ENCODE data around the gene GTF3C5.

GTF3C5 gene

DNA sequence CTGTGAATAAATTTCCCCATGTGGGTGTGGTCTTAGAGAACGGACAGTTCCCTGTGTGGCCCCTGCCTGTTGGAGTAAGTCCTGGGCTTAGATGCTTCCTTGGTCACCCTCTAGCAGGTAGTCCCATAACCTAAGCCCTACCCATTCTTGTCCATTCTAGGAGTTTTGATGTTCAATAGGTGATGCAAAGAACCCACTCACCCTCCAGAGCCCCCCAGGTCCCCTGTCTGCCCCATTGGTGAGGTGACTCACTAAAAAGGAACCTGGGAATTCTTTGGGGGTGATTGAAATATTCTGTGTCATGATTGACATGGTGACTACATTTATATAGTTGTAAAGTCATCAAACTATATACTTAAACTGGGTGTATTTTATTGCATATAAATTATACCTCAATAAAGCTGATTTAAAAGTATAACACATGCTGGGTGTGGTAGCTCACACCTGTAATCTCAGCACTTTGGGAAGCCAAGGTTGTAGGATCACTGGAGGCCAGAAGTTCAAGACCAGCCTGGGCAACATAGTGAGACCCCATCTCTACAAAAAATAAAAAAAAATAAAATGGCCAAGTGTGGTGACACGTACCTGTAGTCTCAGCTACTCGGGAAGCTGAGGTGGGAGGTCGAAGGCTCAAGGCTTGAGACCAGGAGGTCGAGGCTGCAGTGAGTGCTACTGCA is 20.8 kb upstream of the GTF3C5 start:
- Histone ChIP-seq H3K9me3 (peaks cover 0 to 14% (median 7%) of the 10 kb centered on the region in 3 donors), H3K36me3 (no peaks in the 10 kb centered on the region), H3K27ac (no peak overlapping the region), H3K4me3 (no peak overlapping the region), H3K4me1 (no peaks in the 10 kb centered on the region), H3K27me3 (peaks cover 0 to 28% of the 10 kb centered on the region in 2 donors)
- TF ChIP-seq, protein P1, sequence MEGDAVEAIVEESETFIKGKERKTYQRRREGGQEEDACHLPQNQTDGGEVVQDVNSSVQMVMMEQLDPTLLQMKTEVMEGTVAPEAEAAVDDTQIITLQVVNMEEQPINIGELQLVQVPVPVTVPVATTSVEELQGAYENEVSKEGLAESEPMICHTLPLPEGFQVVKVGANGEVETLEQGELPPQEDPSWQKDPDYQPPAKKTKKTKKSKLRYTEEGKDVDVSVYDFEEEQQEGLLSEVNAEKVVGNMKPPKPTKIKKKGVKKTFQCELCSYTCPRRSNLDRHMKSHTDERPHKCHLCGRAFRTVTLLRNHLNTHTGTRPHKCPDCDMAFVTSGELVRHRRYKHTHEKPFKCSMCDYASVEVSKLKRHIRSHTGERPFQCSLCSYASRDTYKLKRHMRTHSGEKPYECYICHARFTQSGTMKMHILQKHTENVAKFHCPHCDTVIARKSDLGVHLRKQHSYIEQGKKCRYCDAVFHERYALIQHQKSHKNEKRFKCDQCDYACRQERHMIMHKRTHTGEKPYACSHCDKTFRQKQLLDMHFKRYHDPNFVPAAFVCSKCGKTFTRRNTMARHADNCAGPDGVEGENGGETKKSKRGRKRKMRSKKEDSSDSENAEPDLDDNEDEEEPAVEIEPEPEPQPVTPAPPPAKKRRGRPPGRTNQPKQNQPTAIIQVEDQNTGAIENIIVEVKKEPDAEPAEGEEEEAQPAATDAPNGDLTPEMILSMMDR (IDR thresholded peaks at IDR 0.05) = no peak
- no peak for DNase-seq
- intact Hi-C loops (cut with DNase I; ENCODE audit: low total_unique reads) = no loop called here

GRCh38 chr9:133014696-133015095 is 16.1 kb upstream of the GTF3C5 start:
- intact Hi-C loops (cut with DNase I; ENCODE audit: low total_unique reads) = no loop called here
- H3K9me3 ChIP-seq = peaks cover 0 to 29% (median 7%) of the 10 kb centered on the region in 3 donors
- H3K36me3 ChIP-seq = no peaks in the 10 kb centered on the region
- H3K27ac ChIP-seq = no peak overlapping the region
- TF ChIP-seq, protein P1 (IDR thresholded peaks at IDR 0.05) = no peak
- peak in 1 of 2 donors; percentile 4 for DNase-seq
- H3K4me3 ChIP-seq = no peak overlapping the region
- H3K4me1 ChIP-seq = no peaks in the 10 kb centered on the region
- H3K27me3 ChIP-seq = peaks cover 0 to 7% of the 10 kb centered on the region in 2 donors

- TF ChIP-seq, protein P1 (IDR thresholded peaks at IDR 0.05) = no peak
- intact Hi-C loops (cut with DNase I; ENCODE audit: low total_unique reads) = loop anchor here (10.0 kb wide), 1 partner anchor 311 kb away; the partner anchor contains the start of gene SURF6
- DNase-seq = peak in 1 of 2 donors; percentile 28
- Histone ChIP-seq H3K4me1 (peaks cover 0 to 6% (median 0%) of the 10 kb centered on the region in 4 donors), H3K27ac (no peak overlapping the region), H3K9me3 (no peaks in the 10 kb centered on the region), H3K27me3 (peaks cover 0 to 3% of the 10 kb centered on the region in 2 donors), H3K36me3 (no peaks in the 10 kb centered on the region), H3K4me3 (no peak overlapping the region)
Measured at GRCh38 chr9:133023117-133023890, 7.5 kb upstream of the GTF3C5 start.

- H3K36me3 ChIP-seq = no peaks in the 10 kb centered on the region
- no peaks in the 10 kb centered on the region for H3K9me3 ChIP-seq
- no peak overlapping the region for H3K27ac ChIP-seq
- TF ChIP-seq, protein P1 (IDR thresholded peaks at IDR 0.05) = no peak
- H3K4me1 ChIP-seq = peaks cover 0 to 25% (median 12%) of the 10 kb centered on the region in 4 donors
- intact Hi-C loops (cut with DNase I; ENCODE audit: low total_unique reads) = loop anchor here (5.0 to 10.0 kb wide), 2 partner anchors 121 to 308 kb away; partner anchors contain the start of gene SURF6
- H3K4me3 ChIP-seq = no peak overlapping the region
- peaks cover 0 to 3% of the 10 kb centered on the region in 2 donors for H3K27me3 ChIP-seq
- DNase-seq = no peak
Measured at GRCh38 chr9:133026426-133026825, 4.4 kb upstream of the GTF3C5 start.

GRCh38 chr9:133027134-133027533 is 3.7 kb upstream of the GTF3C5 start:
- TF ChIP-seq, protein P1 (IDR thresholded peaks at IDR 0.05) = no peak
- Histone ChIP-seq H3K27me3 (peaks cover 0 to 3% of the 10 kb centered on the region in 2 donors), H3K27ac (no peak overlapping the region), H3K9me3 (no peaks in the 10 kb centered on the region), H3K4me1 (peaks cover 0 to 31% (median 19%) of the 10 kb centered on the region in 4 donors), H3K4me3 (no peak overlapping the region), H3K36me3 (no peaks in the 10 kb centered on the region)
- intact Hi-C loops (cut with DNase I; ENCODE audit: low total_unique reads) = loop anchor here (5.0 to 10.0 kb wide), 2 partner anchors 120 to 308 kb away; partner anchors contain the start of gene SURF6
- no peak for DNase-seq

Measured in tibial artery (tissue), 4 donors.